ENCODE measurements around the gene PYY.
"Not testable (repeated sequence)": the region's sequence is repeated elsewhere in the genome, so short reads cannot be mapped to it uniquely, and the experiment has no call there.

PYY gene

GRCh38 chr17:43967251-43967875, 13.6 kb upstream of the PYY start:
- Histone ChIP-seq H3K4me1 (no peaks in the 10 kb centered on the region), H3K4me3 (no peak overlapping the region), H3K36me3 (no peaks in the 10 kb centered on the region), H3K9me3 (no peaks in the 10 kb centered on the region), H3K27ac (no peak overlapping the region), H3K27me3 (peaks cover 0 to 27% of the 10 kb centered on the region in 2 donors)
- intact Hi-C loops (cut with DNase I; ENCODE audit: low total_unique reads): no loop called here
- DNase-seq: no peak
- no peak for TF ChIP-seq CTCF (IDR thresholded peaks at IDR 0.05)

- Histone ChIP-seq H3K27me3 (peaks cover 0 to 34% of the 10 kb centered on the region in 2 donors), H3K9me3 (no peaks in the 10 kb centered on the region), H3K27ac (no peak overlapping the region), H3K4me1 (no peaks in the 10 kb centered on the region), H3K4me3 (no peak overlapping the region), H3K36me3 (no peaks in the 10 kb centered on the region)
- intact Hi-C loops (cut with DNase I; ENCODE audit: low total_unique reads): no loop called here
- no peak for DNase-seq
- TF ChIP-seq CTCF (IDR thresholded peaks at IDR 0.05): no peak
Observed at GRCh38 chr17:43966276-43966675, 12.5 kb upstream of the PYY start.

GRCh38 chr17:43962479-43962878, 8.7 kb upstream of the PYY start:
- Histone ChIP-seq H3K4me3 (no peak overlapping the region), H3K27me3 (peaks cover 0 to 44% of the 10 kb centered on the region in 2 donors), H3K36me3 (no peaks in the 10 kb centered on the region), H3K27ac (no peak overlapping the region), H3K4me1 (no peaks in the 10 kb centered on the region), H3K9me3 (no peaks in the 10 kb centered on the region)
- intact Hi-C loops (cut with DNase I; ENCODE audit: low total_unique reads): no loop called here
- TF ChIP-seq CTCF (IDR thresholded peaks at IDR 0.05): no peak
- no peak for DNase-seq

GRCh38 chr17:43961954-43962353, 8.2 kb upstream of the PYY start:
- Histone ChIP-seq H3K27ac (no peak overlapping the region), H3K27me3 (peaks cover 0 to 41% of the 10 kb centered on the region in 2 donors), H3K9me3 (no peaks in the 10 kb centered on the region), H3K4me1 (no peaks in the 10 kb centered on the region), H3K4me3 (no peak overlapping the region), H3K36me3 (no peaks in the 10 kb centered on the region)
- intact Hi-C loops (cut with DNase I; ENCODE audit: low total_unique reads): no loop called here
- DNase-seq: no peak
- TF ChIP-seq CTCF (IDR thresholded peaks at IDR 0.05): no peak

GRCh38 chr17:43961292-43961691, 7.6 kb upstream of the PYY start:
- DNase-seq; H3K4me3 ChIP-seq; intact Hi-C loops (cut with DNase I; ENCODE audit: low total_unique reads); H3K9me3 ChIP-seq; H3K27ac ChIP-seq; H3K36me3 ChIP-seq; H3K4me1 ChIP-seq: not testable (repeated sequence)
- H3K27me3 ChIP-seq: peaks cover 0 to 39% of the 10 kb centered on the region in 2 donors

GRCh38 chr17:43958748-43959352, 5.1 kb upstream of the PYY start:
- Histone ChIP-seq H3K4me3 (no peak overlapping the region), H3K27me3 (peaks cover 0 to 54% of the 10 kb centered on the region in 2 donors), H3K4me1 (no peaks in the 10 kb centered on the region), H3K9me3 (no peaks in the 10 kb centered on the region), H3K36me3 (no peaks in the 10 kb centered on the region), H3K27ac (no peak overlapping the region)
- no peak for TF ChIP-seq CTCF (IDR thresholded peaks at IDR 0.05)
- no peak for DNase-seq
- intact Hi-C loops (cut with DNase I; ENCODE audit: low total_unique reads): loop anchor here (10.0 kb wide), 1 partner anchor 196 kb away; no protein-coding TSS in a partner anchor

Data from tibial artery (tissue), 4 donors.